Activated CD8-positive, alpha-beta T cell treated with anti-CD3 and anti-CD28 coated beads for 36 hours (primary cell): ENCODE data around the gene NRSN2. TPM values are rescaled to one million over a fixed set of nuclear protein-coding genes. Genes with fewer than 3 reads are reported as not detected.
"Not testable (repeated sequence)": the region's sequence is repeated elsewhere in the genome, so short reads cannot be mapped to it uniquely, and the experiment has no call there.

ENCODE experiments used
- ATAC-seq: fragments of 200-7000 bp; cut with Tn5 transposase; one replicate; pipeline ENCODE4 v1.10.0; 2021; ENCODE audit warnings: mild to moderate bottlenecking, moderate library complexity
- CTCF ChIA-PET: fragments of 350-600 bp; sonication (Branson Sonifier 250); formaldehyde crosslinking; loops from one replicate; lab custom pipeline; 2021; ENCODE audit warnings: antibody characterized with exemption; lab: Charles Lee
- POLR2A ChIA-PET: fragments of 350-600 bp; sonication (Branson Sonifier 250); formaldehyde crosslinking; loops from one replicate; lab custom pipeline; 2021; ENCODE audit warnings: antibody characterized with exemption; lab: Charles Lee
- DNase-seq: peaks from one replicate; pipeline ENCODE4 v3.0.0-alpha.2; 2020
- H3K27ac Mint-ChIP-seq: one replicate; pipeline ENCODE4 v1.8.0; 2021; ENCODE audit warnings: mild to moderate bottlenecking, mixed read lengths
- H3K27me3 Mint-ChIP-seq: one replicate; pipeline ENCODE4 v1.8.0; 2021; ENCODE audit warnings: mixed read lengths
- H3K36me3 Mint-ChIP-seq: one replicate; pipeline ENCODE4 v1.8.0; 2021; ENCODE audit warnings: low read depth, mixed read lengths
- H3K4me1 Mint-ChIP-seq: one replicate; pipeline ENCODE4 v1.8.0; 2021; ENCODE audit warnings: low read depth, mixed read lengths
- H3K4me3 Mint-ChIP-seq: one replicate; pipeline ENCODE4 v1.8.0; 2021; ENCODE audit warnings: mild to moderate bottlenecking, moderate library complexity, mixed read lengths
- H3K9me3 Mint-ChIP-seq: one replicate; pipeline ENCODE4 v1.8.0; 2021; ENCODE audit warnings: mixed read lengths
- CTCF ChIP-seq: fragments of 200-600 bp; IDR thresholded peaks from one replicate; pipeline ENCODE4 v1.8.0; 2022; ENCODE audit warnings: antibody characterized with exemption, mild to moderate bottlenecking
- intact Hi-C: fragments of 100-400 bp; cut with micrococcal nuclease; formaldehyde crosslinking; loops from one replicate; pipeline ENCODE4 v1.10.0; 2022
- total RNA-seq, 2 experiments: library from RNA; stranded (reverse); gene quantifications; one replicate each; pipeline ENCODE4 v1.2.3, GENCODE V29; 2021

NRSN2 gene
- total RNA-seq, 2 experiments from 2014 or later: 8.0 to 8.7 TPM

GRCh38 chr20:388034-388994 lies 41.4 kb downstream of the NRSN2 start:
- peaks cover 6% of the 10 kb centered on the region for H3K4me1 Mint-ChIP-seq
- CTCF ChIA-PET: interaction anchor here (0.6 kb wide), 1 partner anchor 158 kb away, joined by 3 read pairs; no protein-coding TSS in a partner anchor
- no peak overlapping the region for H3K27ac Mint-ChIP-seq

GRCh38 chr20:389220-389619 lies 42.3 kb downstream of the NRSN2 start:
- H3K9me3 Mint-ChIP-seq: no peaks in the 10 kb centered on the region
- no peaks in the 10 kb centered on the region for H3K27me3 Mint-ChIP-seq
- TF ChIP-seq CTCF: no peak
- H3K4me3 Mint-ChIP-seq: no peak overlapping the region
- no peak for ATAC-seq
- H3K27ac Mint-ChIP-seq: no peak overlapping the region
- ChIA-PET CTCF (no interaction called here), POLR2A (interaction anchor here (1.2 to 2.1 kb wide), 3 partner anchors 10 to 18 kb away, joined by 3 to 8 read pairs (median 4); no protein-coding TSS in a partner anchor)
- no peak for DNase-seq
- H3K4me1 Mint-ChIP-seq: no peaks in the 10 kb centered on the region
- intact Hi-C loops: no loop called here
- peaks cover 59% of the 10 kb centered on the region for H3K36me3 Mint-ChIP-seq

More at GRCh38 chr20:388034-388994, 41.4 kb downstream of the NRSN2 start:
- ATAC-seq: no peak
- Mint-ChIP-seq H3K36me3 (peaks cover 62% of the 10 kb centered on the region), H3K4me3 (no peak overlapping the region), H3K27me3 (no peaks in the 10 kb centered on the region), H3K9me3 (no peaks in the 10 kb centered on the region)
- TF ChIP-seq CTCF: no peak
- no peak for DNase-seq
- POLR2A ChIA-PET: interaction anchor here (1.2 kb wide), 1 partner anchor 15 kb away, joined by 3 read pairs; no protein-coding TSS in a partner anchor
- intact Hi-C loops: no loop called here

GRCh38 chr20:391041-391711 lies 44.3 kb downstream of the NRSN2 start:
- CTCF ChIA-PET: interaction anchor here (1.2 to 1.3 kb wide), 2 partner anchors 8 to 10 kb away, joined by 3 read pairs; no protein-coding TSS in a partner anchor
- POLR2A ChIA-PET: interaction anchor here (1.0 to 2.1 kb wide), 3 partner anchors 9 to 16 kb away, joined by 3 to 8 read pairs (median 4); no protein-coding TSS in a partner anchor
- DNase-seq (no peak), ATAC-seq (no peak)
- Mint-ChIP-seq H3K9me3 (no peaks in the 10 kb centered on the region), H3K27ac (no peak overlapping the region), H3K36me3 (peaks cover 59% of the 10 kb centered on the region), H3K27me3 (no peaks in the 10 kb centered on the region), H3K4me3 (no peak overlapping the region), H3K4me1 (no peaks in the 10 kb centered on the region)
- TF ChIP-seq CTCF: no peak
- intact Hi-C loops: no loop called here

GRCh38 chr20:393296-393695 lies 46.4 kb downstream of the NRSN2 start:
- H3K4me1 Mint-ChIP-seq, H3K4me3 Mint-ChIP-seq, H3K27me3 Mint-ChIP-seq, DNase-seq, H3K9me3 Mint-ChIP-seq, ATAC-seq, intact Hi-C loops: not testable (repeated sequence)
- CTCF ChIA-PET: interaction anchor here (0.8 to 1.5 kb wide), 2 partner anchors 10 to 259 kb away, joined by 3 read pairs; no protein-coding TSS in a partner anchor
- Mint-ChIP-seq H3K27ac (peak overlapping the region; percentile 4), H3K36me3 (peaks cover 58% of the 10 kb centered on the region)
- POLR2A ChIA-PET: interaction anchor here (1.6 kb wide), 1 partner anchor 11 kb away, joined by 5 read pairs; no protein-coding TSS in a partner anchor

- Mint-ChIP-seq H3K36me3 (peaks cover 39% of the 10 kb centered on the region), H3K4me1 (peaks cover 8% of the 10 kb centered on the region), H3K4me3 (no peak overlapping the region), H3K27ac (no peak overlapping the region), H3K27me3 (no peaks in the 10 kb centered on the region), H3K9me3 (no peaks in the 10 kb centered on the region)
- TF ChIP-seq CTCF: no peak
- intact Hi-C loops: no loop called here
- CTCF ChIA-PET: no interaction called here
- DNase-seq (no peak), ATAC-seq (no peak)
- POLR2A ChIA-PET: interaction anchor here (0.6 to 1.9 kb wide), 3 partner anchors 11 to 32 kb away, joined by 3 to 6 read pairs (median 5); no protein-coding TSS in a partner anchor
These were observed 49.3 kb downstream of the NRSN2 start for GRCh38 chr20:396252-396618.
